Liver (tissue), 9 donors: ENCODE data around the gene CDC42BPB. TPM values are rescaled to one million over a fixed set of nuclear protein-coding genes. Genes with fewer than 3 reads are reported as not detected.

Experiments used
- DNase-seq: peaks from one replicate; pipeline ENCODE4 v3.0.0-alpha.2; 2017; ENCODE audit warnings: low spot score
- H3K27ac ChIP-seq, 2 donors: one replicate each; pipeline ENCODE4 v1.7.0; 2013; ENCODE audit warnings: inconsistent platforms in 2 of 2, low read length in 2 of 2, control low read depth in 1 of 2, low read depth in 1 of 2, mild to moderate bottlenecking in 1 of 2
- H3K27me3 ChIP-seq, 4 donors: one replicate each; pipeline versions ENCODE4 v1.6.1 to v1.7.0; 2013; ENCODE audit warnings: low read length in 3 of 4, inconsistent platforms in 1 of 4, mild to moderate bottlenecking in 1 of 4, moderate library complexity in 1 of 4; ENCODE audit not compliant: control insufficient read depth in 4 of 4, insufficient read depth in 4 of 4
- H3K36me3 ChIP-seq, 4 donors: one replicate each; pipeline versions ENCODE4 v1.6.1 to v1.7.0; 2013; ENCODE audit warnings: low read length in 3 of 4, mild to moderate bottlenecking in 3 of 4, low read depth in 1 of 4, moderate library complexity in 1 of 4; ENCODE audit not compliant: control insufficient read depth in 4 of 4, insufficient read depth in 3 of 4
- H3K4me1 ChIP-seq, 4 donors: one replicate each; pipeline versions ENCODE4 v1.6.1 to v1.7.0; 2013; ENCODE audit warnings: low read length in 3 of 4, mild to moderate bottlenecking in 3 of 4, moderate library complexity in 1 of 4; ENCODE audit not compliant: control insufficient read depth in 4 of 4, insufficient read depth in 4 of 4
- H3K4me3 ChIP-seq, 3 donors: one replicate each; pipeline versions ENCODE4 v1.6.1 to v1.7.0; 2013; ENCODE audit warnings: low read length in 3 of 3, control low read depth in 1 of 3, low read depth in 1 of 3, mild to moderate bottlenecking in 1 of 3
- H3K9ac ChIP-seq, 2 donors: one replicate each; pipeline ENCODE4 v1.7.0; 2013; ENCODE audit warnings: low read length in 2 of 2, mild to moderate bottlenecking in 2 of 2, moderate library complexity in 2 of 2, control low read depth in 1 of 2, low read depth in 1 of 2
- H3K9me3 ChIP-seq, 4 donors: one replicate each; pipeline versions ENCODE4 v1.6.1 to v1.7.0; 2013; ENCODE audit warnings: low read length in 3 of 4; ENCODE audit not compliant: control insufficient read depth in 4 of 4
- EGR1 ChIP-seq, 2 donors: IDR thresholded peaks; 2 replicates each; pipeline ENCODE4 v1.6.1; 2016 to 2018; ENCODE audit warnings: antibody characterized with exemption in 2 of 2, low read depth in 2 of 2
- FOXA1 ChIP-seq: IDR thresholded peaks from 2 replicates; pipeline ENCODE4 v1.6.1; 2016; ENCODE audit warnings: antibody characterized with exemption
- GABPA ChIP-seq, 2 donors: IDR thresholded peaks in 1 of 2; conservative IDR thresholded peaks in 1 of 2; 2 replicates each; pipeline ENCODE4 v1.6.1; 2016; ENCODE audit warnings: antibody characterized with exemption in 2 of 2, mild to moderate bottlenecking in 1 of 2, moderate library complexity in 1 of 2
- HNF4A ChIP-seq, 2 donors: conservative IDR thresholded peaks; 2 replicates each; pipeline ENCODE4 v1.6.1; 2016; ENCODE audit warnings: antibody characterized with exemption in 2 of 2, mild to moderate bottlenecking in 2 of 2
- HNF4G ChIP-seq: IDR thresholded peaks from 2 replicates; pipeline ENCODE4 v1.6.1; 2016; ENCODE audit warnings: antibody characterized with exemption
- JUND ChIP-seq, 2 donors: IDR thresholded peaks; 2 replicates each; pipeline ENCODE4 v1.6.1; 2016; ENCODE audit warnings: antibody characterized with exemption in 2 of 2
- RAD21 ChIP-seq, 2 donors: IDR thresholded peaks; 2 replicates each; pipeline ENCODE4 v1.6.1; 2016; ENCODE audit warnings: antibody characterized with exemption in 2 of 2, mild to moderate bottlenecking in 2 of 2
- RXRA ChIP-seq, 2 donors: IDR thresholded peaks; 2 replicates each; pipeline ENCODE4 v1.6.1; 2017 to 2018; ENCODE audit warnings: antibody characterized with exemption in 2 of 2, mild to moderate bottlenecking in 1 of 2
- TAF1 ChIP-seq: conservative IDR thresholded peaks from 2 replicates; pipeline ENCODE4 v1.6.1; 2016; ENCODE audit warnings: antibody characterized with exemption, mild to moderate bottlenecking
- WGBS: extraction: QIAGEN DNeasy Blood & Tissue Kit; methylation state at CpG from one replicate; pipeline ENCODE4 v1.1.7; 2013; 5-methylcytosine and 5-hydroxymethylcytosine counted together
- polyA plus RNA-seq, 2 donors: library from polyadenylated mRNA; stranded (reverse) in 1 of 2; unstranded in 1 of 2; fragments of 200-250 nt in 1 of 2; fragments of >200 nt in 1 of 2; fragmentation: Nextera tagmentation in 1 of 2; extraction: Ambion mirVana in 1 of 2; gene quantifications; one replicate each; pipeline versions ENCODE4 v1.2.1 to v1.2.3, GENCODE V29; 2013 to 2015
- total RNA-seq, 2 donors: library from RNA; depleted of rRNA; stranded (reverse); fragments of >200 nt; gene quantifications; one replicate each; pipeline ENCODE4 v1.2.3, GENCODE V29; 2014
- TF ChIP-seq, protein P1 (sequence below): IDR thresholded peaks from 2 replicates; pipeline ENCODE4 v1.6.1; 2016; ENCODE audit warnings: antibody characterized with exemption, mild to moderate bottlenecking
- TF ChIP-seq, protein P2 (sequence below): IDR thresholded peaks from 2 replicates; pipeline ENCODE4 v1.6.1; 2016; ENCODE audit warnings: antibody characterized with exemption
- TF ChIP-seq, protein P3 (sequence below): fragments of 150-350 bp; IDR thresholded peaks from 2 replicates; pipeline ENCODE4 v1.5.1; 2017; ENCODE audit warnings: improper control_type of control experiment, low read depth, low read length; ENCODE audit not compliant: missing input control
- TF ChIP-seq, protein P4 (sequence below): IDR thresholded peaks from 2 replicates; pipeline ENCODE4 v1.6.1; 2016; ENCODE audit warnings: antibody characterized with exemption
- TF ChIP-seq, protein P5 (sequence below): IDR thresholded peaks from 2 replicates; pipeline ENCODE4 v1.6.1; 2016; ENCODE audit warnings: antibody characterized with exemption
- donor health status: healthy.
- donor health status: healthy.
- donor health status: healthy.
- donor health status: healthy.
- donor health status: healthy.

Gene CDC42BPB
- total and polyA plus RNA-seq, 4 donors = 4.1 to 78.7 (median 29.7) TPM

DNA sequence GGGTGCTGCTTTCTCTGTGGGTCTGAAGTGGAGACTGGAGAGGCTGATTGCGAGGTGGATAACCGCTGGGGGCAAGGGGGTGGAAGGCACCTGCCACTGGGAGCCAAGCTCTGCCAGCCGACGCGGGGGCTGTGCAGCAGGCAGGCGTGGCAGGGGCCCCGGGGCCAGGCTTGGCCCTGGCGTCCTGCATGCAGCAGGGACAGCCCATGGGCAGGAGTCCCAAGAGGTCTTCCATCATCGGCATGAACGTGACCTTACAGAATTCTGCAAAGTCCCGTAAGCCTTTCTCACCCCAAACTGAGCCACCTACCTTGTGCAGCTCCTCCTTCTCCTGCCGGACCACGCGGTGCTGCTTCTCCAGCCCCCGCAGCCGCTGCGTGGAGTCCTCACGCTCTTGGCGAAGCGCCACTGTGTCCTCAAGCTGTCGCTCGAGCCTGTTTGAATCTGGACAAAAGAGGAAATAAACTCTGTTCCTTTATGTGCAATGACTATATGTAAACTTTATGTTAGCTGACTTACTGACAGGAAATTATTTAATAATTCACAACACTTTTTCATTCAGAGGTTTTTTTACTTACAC is 83.6 kb downstream of the CDC42BPB start:
- no peak overlapping the region for H3K4me3 ChIP-seq
- peaks cover 21 to 75% (median 56%) of the 10 kb centered on the region in 4 donors for H3K36me3 ChIP-seq
- TF ChIP-seq RXRA (IDR thresholded peaks at IDR 0.05) = no peak
- TF ChIP-seq JUND (IDR thresholded peaks at IDR 0.05) = no peak
- TF ChIP-seq, protein P1, sequence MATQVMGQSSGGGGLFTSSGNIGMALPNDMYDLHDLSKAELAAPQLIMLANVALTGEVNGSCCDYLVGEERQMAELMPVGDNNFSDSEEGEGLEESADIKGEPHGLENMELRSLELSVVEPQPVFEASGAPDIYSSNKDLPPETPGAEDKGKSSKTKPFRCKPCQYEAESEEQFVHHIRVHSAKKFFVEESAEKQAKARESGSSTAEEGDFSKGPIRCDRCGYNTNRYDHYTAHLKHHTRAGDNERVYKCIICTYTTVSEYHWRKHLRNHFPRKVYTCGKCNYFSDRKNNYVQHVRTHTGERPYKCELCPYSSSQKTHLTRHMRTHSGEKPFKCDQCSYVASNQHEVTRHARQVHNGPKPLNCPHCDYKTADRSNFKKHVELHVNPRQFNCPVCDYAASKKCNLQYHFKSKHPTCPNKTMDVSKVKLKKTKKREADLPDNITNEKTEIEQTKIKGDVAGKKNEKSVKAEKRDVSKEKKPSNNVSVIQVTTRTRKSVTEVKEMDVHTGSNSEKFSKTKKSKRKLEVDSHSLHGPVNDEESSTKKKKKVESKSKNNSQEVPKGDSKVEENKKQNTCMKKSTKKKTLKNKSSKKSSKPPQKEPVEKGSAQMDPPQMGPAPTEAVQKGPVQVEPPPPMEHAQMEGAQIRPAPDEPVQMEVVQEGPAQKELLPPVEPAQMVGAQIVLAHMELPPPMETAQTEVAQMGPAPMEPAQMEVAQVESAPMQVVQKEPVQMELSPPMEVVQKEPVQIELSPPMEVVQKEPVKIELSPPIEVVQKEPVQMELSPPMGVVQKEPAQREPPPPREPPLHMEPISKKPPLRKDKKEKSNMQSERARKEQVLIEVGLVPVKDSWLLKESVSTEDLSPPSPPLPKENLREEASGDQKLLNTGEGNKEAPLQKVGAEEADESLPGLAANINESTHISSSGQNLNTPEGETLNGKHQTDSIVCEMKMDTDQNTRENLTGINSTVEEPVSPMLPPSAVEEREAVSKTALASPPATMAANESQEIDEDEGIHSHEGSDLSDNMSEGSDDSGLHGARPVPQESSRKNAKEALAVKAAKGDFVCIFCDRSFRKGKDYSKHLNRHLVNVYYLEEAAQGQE = no peak
- TF ChIP-seq, protein P2, sequence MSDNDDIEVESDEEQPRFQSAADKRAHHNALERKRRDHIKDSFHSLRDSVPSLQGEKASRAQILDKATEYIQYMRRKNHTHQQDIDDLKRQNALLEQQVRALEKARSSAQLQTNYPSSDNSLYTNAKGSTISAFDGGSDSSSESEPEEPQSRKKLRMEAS = no peak
- TF ChIP-seq HNF4G = no peak
- no peak for TF ChIP-seq HNF4A (conservative IDR thresholded peaks at IDR 0.05)
- TF ChIP-seq GABPA (IDR thresholded peaks at IDR 0.05 in 1 of 2, conservative IDR thresholded peaks at IDR 0.05 in 1 of 2) = no peak
- TF ChIP-seq FOXA1 = no peak
- TF ChIP-seq EGR1 (IDR thresholded peaks at IDR 0.05; ENCODE audit: low read depth in 2 of 2) = no peak
- TF ChIP-seq, protein P3, sequence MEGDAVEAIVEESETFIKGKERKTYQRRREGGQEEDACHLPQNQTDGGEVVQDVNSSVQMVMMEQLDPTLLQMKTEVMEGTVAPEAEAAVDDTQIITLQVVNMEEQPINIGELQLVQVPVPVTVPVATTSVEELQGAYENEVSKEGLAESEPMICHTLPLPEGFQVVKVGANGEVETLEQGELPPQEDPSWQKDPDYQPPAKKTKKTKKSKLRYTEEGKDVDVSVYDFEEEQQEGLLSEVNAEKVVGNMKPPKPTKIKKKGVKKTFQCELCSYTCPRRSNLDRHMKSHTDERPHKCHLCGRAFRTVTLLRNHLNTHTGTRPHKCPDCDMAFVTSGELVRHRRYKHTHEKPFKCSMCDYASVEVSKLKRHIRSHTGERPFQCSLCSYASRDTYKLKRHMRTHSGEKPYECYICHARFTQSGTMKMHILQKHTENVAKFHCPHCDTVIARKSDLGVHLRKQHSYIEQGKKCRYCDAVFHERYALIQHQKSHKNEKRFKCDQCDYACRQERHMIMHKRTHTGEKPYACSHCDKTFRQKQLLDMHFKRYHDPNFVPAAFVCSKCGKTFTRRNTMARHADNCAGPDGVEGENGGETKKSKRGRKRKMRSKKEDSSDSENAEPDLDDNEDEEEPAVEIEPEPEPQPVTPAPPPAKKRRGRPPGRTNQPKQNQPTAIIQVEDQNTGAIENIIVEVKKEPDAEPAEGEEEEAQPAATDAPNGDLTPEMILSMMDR = no peak
- no peak for TF ChIP-seq TAF1
- no peak for TF ChIP-seq RAD21 (IDR thresholded peaks at IDR 0.05)
- H3K4me1 ChIP-seq = no peaks in the 10 kb centered on the region
- H3K9ac ChIP-seq = no peak overlapping the region
- H3K27me3 ChIP-seq = no peaks in the 10 kb centered on the region
- DNase-seq = no peak
- 76% methylated on average over 22 of the region's 22 CpGs for WGBS
- H3K27ac ChIP-seq = no peak overlapping the region
- H3K9me3 ChIP-seq = no peaks in the 10 kb centered on the region

GRCh38 chr14:102971836-102972606 is 85.3 kb downstream of the CDC42BPB start:
- no peak for DNase-seq
- no peak overlapping the region for H3K4me3 ChIP-seq
- H3K9ac ChIP-seq = no peak overlapping the region
- peaks cover 26 to 78% (median 59%) of the 10 kb centered on the region in 4 donors for H3K36me3 ChIP-seq
- no peaks in the 10 kb centered on the region for H3K27me3 ChIP-seq
- no peaks in the 10 kb centered on the region for H3K4me1 ChIP-seq
- H3K9me3 ChIP-seq = no peaks in the 10 kb centered on the region
- TF ChIP-seq RAD21 (IDR thresholded peaks at IDR 0.05) (no peak), JUND (IDR thresholded peaks at IDR 0.05) (no peak), FOXA1 (no peak), EGR1 (IDR thresholded peaks at IDR 0.05; ENCODE audit: low read depth in 2 of 2) (no peak), HNF4A (conservative IDR thresholded peaks at IDR 0.05) (no peak)
- TF ChIP-seq, protein P1 = no peak
- TF ChIP-seq, protein P4, sequence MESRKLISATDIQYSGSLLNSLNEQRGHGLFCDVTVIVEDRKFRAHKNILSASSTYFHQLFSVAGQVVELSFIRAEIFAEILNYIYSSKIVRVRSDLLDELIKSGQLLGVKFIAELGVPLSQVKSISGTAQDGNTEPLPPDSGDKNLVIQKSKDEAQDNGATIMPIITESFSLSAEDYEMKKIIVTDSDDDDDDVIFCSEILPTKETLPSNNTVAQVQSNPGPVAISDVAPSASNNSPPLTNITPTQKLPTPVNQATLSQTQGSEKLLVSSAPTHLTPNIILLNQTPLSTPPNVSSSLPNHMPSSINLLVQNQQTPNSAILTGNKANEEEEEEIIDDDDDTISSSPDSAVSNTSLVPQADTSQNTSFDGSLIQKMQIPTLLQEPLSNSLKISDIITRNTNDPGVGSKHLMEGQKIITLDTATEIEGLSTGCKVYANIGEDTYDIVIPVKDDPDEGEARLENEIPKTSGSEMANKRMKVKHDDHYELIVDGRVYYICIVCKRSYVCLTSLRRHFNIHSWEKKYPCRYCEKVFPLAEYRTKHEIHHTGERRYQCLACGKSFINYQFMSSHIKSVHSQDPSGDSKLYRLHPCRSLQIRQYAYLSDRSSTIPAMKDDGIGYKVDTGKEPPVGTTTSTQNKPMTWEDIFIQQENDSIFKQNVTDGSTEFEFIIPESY = no peak
- TF ChIP-seq, protein P5, sequence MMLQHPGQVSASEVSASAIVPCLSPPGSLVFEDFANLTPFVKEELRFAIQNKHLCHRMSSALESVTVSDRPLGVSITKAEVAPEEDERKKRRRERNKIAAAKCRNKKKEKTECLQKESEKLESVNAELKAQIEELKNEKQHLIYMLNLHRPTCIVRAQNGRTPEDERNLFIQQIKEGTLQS = no peak
- WGBS = 94% methylated on average over 25 of the region's 25 CpGs
- no peak overlapping the region for H3K27ac ChIP-seq
